ENCODE measurements around the gene XYLT1. TPM values are rescaled to one million over a fixed set of nuclear protein-coding genes. Genes with fewer than 3 reads are reported as not detected.

The XYLT1 gene
- total and polyA plus RNA-seq, 2 of the 13 experiments (the other 11 are each of a cell fraction or from before 2014, with no cell fraction given): not detected

GRCh38 chr16:17351441-17352035, 119.2 kb downstream of the XYLT1 start:
- Histone ChIP-seq H3K36me3 (replicated peaks in 1 of 2; ENCODE audit: control insufficient read depth in 1 of 2, insufficient read depth in 2 of 2, low read length in 2 of 2) (no peaks in the 10 kb centered on the region), H4K20me1 (ENCODE audit: insufficient read depth, low read length) (no peaks in the 10 kb centered on the region), H3K4me2 (ENCODE audit: low read depth, low read length) (no peak overlapping the region), H3K4me3 (replicated peaks in 1 of 3; ENCODE audit: insufficient read depth in 1 of 3, low read depth in 2 of 3, low read length in 3 of 3) (no peak overlapping the region), H3K27ac (ENCODE audit: extremely low read length, insufficient read depth, low read length) (no peak overlapping the region), H3K27me3 (ENCODE audit: control insufficient read depth in 1 of 2, insufficient read depth in 2 of 2, low read length in 2 of 2) (peaks cover 2 to 15% of the 10 kb centered on the region in 2 experiments; a peak in 2 of 5 replicates), H3K4me1 (ENCODE audit: insufficient read depth, low read length) (no peaks in the 10 kb centered on the region), H2AFZ (ENCODE audit: low read length) (no peak overlapping the region), H3K79me2 (ENCODE audit: insufficient read depth, low read length) (no peaks in the 10 kb centered on the region), H3K9me3 (ENCODE audit: low read length) (no peaks in the 10 kb centered on the region), H3K9ac (ENCODE audit: insufficient read depth, low read depth, low read length) (no peak overlapping the region)
- CTCF ChIA-PET (ENCODE audit: low intra/inter-chr PET ratio, low total read pairs): no interaction called here
- intact Hi-C loops (cut with micrococcal nuclease; ENCODE audit: unreplicated experiment) (no loop called here), in situ Hi-C loops (cut with HindIII; ENCODE audit: extremely low pct_ligation_motif_present, low pct_unique_long_range_greater_than_20kb) (no loop called here)
- FAIRE-seq: no peak
- BruUV-seq (replicated peaks): no TSS peak
- no peak for ATAC-seq
- DNase-seq (ENCODE audit: low spot score): no peak
- POLR2A ChIA-PET: no interaction called here
- 9% methylated on average over 6 of the region's 6 CpGs for WGBS (ENCODE audit: low lambda C conversion rate)
- TF ChIP-seq AKNA (CRISPR knock-in tag; IDR thresholded peaks at IDR 0.05; ENCODE audit: borderline replicate concordance): no peak
- TF ChIP-seq PCBP1 (IDR thresholded peaks at IDR 0.05; ENCODE audit: borderline replicate concordance, low read depth, low read length): no peak
- TF ChIP-seq ZNF263 (CRISPR knock-in tag; IDR thresholded peaks at IDR 0.05): no peak
- TF ChIP-seq HOXA9 (CRISPR knock-in tag; IDR thresholded peaks at IDR 0.05; ENCODE audit: borderline replicate concordance): no peak
- no peak for TF ChIP-seq CREM (IDR thresholded peaks at IDR 0.05)
- TF ChIP-seq CREM (CRISPR knock-in tag; IDR thresholded peaks at IDR 0.05): no peak
- TF ChIP-seq HNRNPLL (IDR thresholded peaks at IDR 0.05; ENCODE audit: low read depth, low read length, poor library complexity, severe bottlenecking): no peak
- TF ChIP-seq ETV5 (CRISPR knock-in tag; IDR thresholded peaks at IDR 0.05; ENCODE audit: borderline replicate concordance): no peak
- no peak for TF ChIP-seq POGK (CRISPR knock-in tag; conservative IDR thresholded peaks at IDR 0.05)
- TF ChIP-seq TEAD3 (CRISPR knock-in tag; optimal IDR thresholded peaks at IDR 0.05; ENCODE audit: borderline replicate concordance): no peak
- no peak for TF ChIP-seq HOXD1 (CRISPR knock-in tag; IDR thresholded peaks at IDR 0.05)
- no peak for TF ChIP-seq MLX (CRISPR knock-in tag; IDR thresholded peaks at IDR 0.05)
- TF ChIP-seq MAF1 (CRISPR knock-in tag; IDR thresholded peaks at IDR 0.05; ENCODE audit: borderline replicate concordance): no peak
- TF ChIP-seq ZNF775 (CRISPR knock-in tag; IDR thresholded peaks at IDR 0.05; ENCODE audit: borderline replicate concordance): no peak
- TF ChIP-seq ZNF562 (CRISPR knock-in tag; IDR thresholded peaks at IDR 0.05; ENCODE audit: borderline replicate concordance): no peak
- TF ChIP-seq ZNF256 (CRISPR knock-in tag; conservative IDR thresholded peaks at IDR 0.05): no peak

All from HepG2 (cell line).